Prostate gland (tissue), 2 donors: ENCODE results near the gene LRRN4.

Experiments used
- CTCF ChIP-seq, 4 experiments: fragments of 200-600 bp in 2 of 4; fragments of 450-650 bp in 2 of 4; sonication (generic) in 2 of 4; IDR thresholded peaks; 1 replicate in 3 of 4; 2 replicates in 1 of 4; pipeline ENCODE4 v1.5.1; 2016 to 2019; ENCODE audit warnings: antibody characterized with exemption in 4 of 4, mild to moderate bottlenecking in 2 of 4, moderate library complexity in 2 of 4
- POLR2A ChIP-seq: fragments of 450-650 bp; IDR thresholded peaks from one replicate; pipeline ENCODE4 v1.6.1; 2016; ENCODE audit warnings: antibody characterized with exemption, mild to moderate bottlenecking
- POLR2AphosphoS5 ChIP-seq: sonication (generic); formaldehyde crosslinking; IDR thresholded peaks from one replicate; pipeline ENCODE4 v1.6.1; 2017; ENCODE audit warnings: antibody characterized with exemption

- no peak for TF ChIP-seq POLR2A
- no peak for TF ChIP-seq CTCF (IDR thresholded peaks at IDR 0.05)
- TF ChIP-seq POLR2AphosphoS5, result no peak
Measured at GRCh38 chr20:6060213-6060612, 6.4 kb upstream of the LRRN4 start.
